Measurements from ENCODE around the gene ENTREP3.
A peak's percentile ranks its signal among the peaks of the same experiment; 100 is the strongest.

DNA sequence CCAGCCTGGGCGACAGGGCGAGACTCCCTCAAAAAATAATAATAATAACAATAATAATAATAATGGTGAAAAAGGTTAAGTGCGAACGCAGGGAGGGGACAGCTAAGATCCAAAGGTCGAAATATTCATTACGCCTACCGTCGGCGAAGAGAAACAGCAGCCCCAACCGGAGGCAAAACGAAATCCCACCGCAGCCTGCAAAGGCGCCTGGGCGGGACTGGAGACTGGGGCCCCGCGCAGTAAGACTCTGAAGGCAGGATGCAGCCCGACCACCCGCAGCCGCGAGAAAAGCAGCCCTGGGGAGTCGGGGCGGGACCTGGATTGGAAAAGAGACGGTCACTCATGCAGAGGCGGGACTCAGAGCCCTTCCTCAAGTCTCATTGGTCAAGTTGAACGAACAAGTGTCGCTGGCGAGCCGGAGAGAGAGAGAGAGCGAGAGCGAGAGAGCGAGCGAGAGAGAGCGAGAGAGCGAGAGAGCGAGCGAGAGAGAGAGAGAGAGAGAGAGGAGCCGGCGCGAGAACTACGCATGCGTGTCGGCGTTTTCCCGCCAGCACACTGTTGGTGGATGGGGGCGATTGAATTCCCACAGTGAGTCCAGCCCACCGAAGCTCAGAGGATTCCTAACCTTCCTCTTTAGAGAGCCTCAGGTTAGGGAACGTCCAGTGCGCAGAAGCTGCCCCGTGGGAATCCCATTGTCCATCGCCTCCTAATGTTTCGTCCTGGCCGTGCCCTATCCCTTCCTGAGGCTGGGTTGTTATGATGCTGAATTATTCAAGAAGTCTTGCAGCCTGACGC is 10.7 kb downstream of the ENTREP3 start:
- TF ChIP-seq, protein P1, sequence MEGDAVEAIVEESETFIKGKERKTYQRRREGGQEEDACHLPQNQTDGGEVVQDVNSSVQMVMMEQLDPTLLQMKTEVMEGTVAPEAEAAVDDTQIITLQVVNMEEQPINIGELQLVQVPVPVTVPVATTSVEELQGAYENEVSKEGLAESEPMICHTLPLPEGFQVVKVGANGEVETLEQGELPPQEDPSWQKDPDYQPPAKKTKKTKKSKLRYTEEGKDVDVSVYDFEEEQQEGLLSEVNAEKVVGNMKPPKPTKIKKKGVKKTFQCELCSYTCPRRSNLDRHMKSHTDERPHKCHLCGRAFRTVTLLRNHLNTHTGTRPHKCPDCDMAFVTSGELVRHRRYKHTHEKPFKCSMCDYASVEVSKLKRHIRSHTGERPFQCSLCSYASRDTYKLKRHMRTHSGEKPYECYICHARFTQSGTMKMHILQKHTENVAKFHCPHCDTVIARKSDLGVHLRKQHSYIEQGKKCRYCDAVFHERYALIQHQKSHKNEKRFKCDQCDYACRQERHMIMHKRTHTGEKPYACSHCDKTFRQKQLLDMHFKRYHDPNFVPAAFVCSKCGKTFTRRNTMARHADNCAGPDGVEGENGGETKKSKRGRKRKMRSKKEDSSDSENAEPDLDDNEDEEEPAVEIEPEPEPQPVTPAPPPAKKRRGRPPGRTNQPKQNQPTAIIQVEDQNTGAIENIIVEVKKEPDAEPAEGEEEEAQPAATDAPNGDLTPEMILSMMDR (IDR thresholded peaks at IDR 0.05; ENCODE audit: poor library complexity): peak; percentile 63
- TF ChIP-seq EZH2 (IDR thresholded peaks at IDR 0.05; ENCODE audit: borderline replicate concordance) (no peak), EZH2phosphoT487 (IDR thresholded peaks at IDR 0.05; ENCODE audit: low read depth, severe bottlenecking, unreplicated experiment) (no peak)
